IMR-90 (cell line): ENCODE results near the gene PHC3. TPM values are rescaled to one million over a fixed set of nuclear protein-coding genes. Genes with fewer than 3 reads are reported as not detected.
A peak's percentile ranks its signal among the peaks of the same experiment; 100 is the strongest.

Experiments
- ATAC-seq: fragments of 200-7000 bp; cut with Tn5 transposase; 2 replicates; pipeline ENCODE4 v1.9.1; 2020; ENCODE audit warnings: low read depth, mild to moderate bottlenecking, moderate library complexity
- BruUV-seq: library from RNA; stranded (reverse); fragments of 400-500 nt; replicated peaks from 2 replicates; lab custom pipeline; 2021; lab: Mats Ljungman, UMichigan
- CTCF ChIA-PET: fragments of 300-600 bp; formaldehyde crosslinking; extraction: SDS; loops from one replicate; lab custom pipeline; 2021; ENCODE audit warnings: antibody characterized with exemption; lab: Yijun Ruan, JAX
- POLR2A ChIA-PET: fragments of 300-600 bp; sonication (Branson Sonifier 250); formaldehyde crosslinking; loops from one replicate; lab custom pipeline; 2022; ENCODE audit warnings: antibody characterized with exemption; ENCODE audit not compliant: unreplicated experiment; lab: Charles Lee
- DNase-seq: peaks from one replicate; pipeline ENCODE4 v3.0.0; 2013
- H2AFZ ChIP-seq: replicated peaks from 2 replicates; pipeline ENCODE3; 2013; ENCODE audit warnings: low read length, mild to moderate bottlenecking; ENCODE audit not compliant: poor library complexity
- H2AK5ac ChIP-seq: 2 replicates; pipeline ENCODE4 v1.6.1; 2013; ENCODE audit warnings: low read depth, low read length, inconsistent platforms
- H2AK9ac ChIP-seq: replicated peaks from 2 replicates; pipeline ENCODE3; 2013; ENCODE audit warnings: mild to moderate bottlenecking, low read depth, low read length, moderate library complexity; ENCODE audit not compliant: poor library complexity
- H2BK120ac ChIP-seq: 2 replicates; pipeline ENCODE4 v1.6.1; 2013; ENCODE audit warnings: low read depth, low read length, inconsistent platforms
- H2BK15ac ChIP-seq: 3 replicates; pipeline ENCODE4 v1.6.1; 2013; ENCODE audit warnings: low read depth, low read length, inconsistent platforms
- H2BK20ac ChIP-seq: 2 replicates; pipeline ENCODE4 v1.6.1; 2013; ENCODE audit warnings: low read depth, mild to moderate bottlenecking, inconsistent platforms, low read length, moderate library complexity
- H2BK5ac ChIP-seq: 2 replicates; pipeline ENCODE4 v1.6.1; 2013; ENCODE audit warnings: mild to moderate bottlenecking, low read depth, low read length, inconsistent platforms; ENCODE audit not compliant: poor library complexity, severe bottlenecking
- H3K14ac ChIP-seq: replicated peaks from 2 replicates; pipeline ENCODE4 v1.6.1; 2013; ENCODE audit warnings: low read depth, low read length, inconsistent platforms
- H3K18ac ChIP-seq: 2 replicates; pipeline ENCODE4 v1.6.1; 2013; ENCODE audit warnings: low read depth, low read length, control low read depth
- H3K23ac ChIP-seq: 2 replicates; pipeline ENCODE4 v1.6.1; 2013; ENCODE audit warnings: low read depth, low read length, inconsistent platforms
- H3K27ac ChIP-seq: 2 replicates; pipeline ENCODE4 v1.5.1; 2013; ENCODE audit warnings: mild to moderate bottlenecking, control low read depth, low read length; ENCODE audit not compliant: insufficient read depth
- H3K27me3 ChIP-seq: 2 replicates; pipeline ENCODE4 v1.6.1; 2013; ENCODE audit warnings: low read length; ENCODE audit not compliant: control insufficient read depth, insufficient read depth
- H3K36me3 ChIP-seq: 2 replicates; pipeline ENCODE4 v1.6.1; 2013; ENCODE audit warnings: low read length, mixed read lengths; ENCODE audit not compliant: control insufficient read depth, insufficient read depth
- H3K4ac ChIP-seq: 2 replicates; pipeline ENCODE4 v1.6.1; 2013; ENCODE audit warnings: low read depth, low read length, inconsistent platforms
- H3K4me1 ChIP-seq: 2 replicates; pipeline ENCODE4 v1.6.1; 2013; ENCODE audit warnings: low read length, mixed read lengths; ENCODE audit not compliant: control insufficient read depth, insufficient read depth
- H3K4me2 ChIP-seq: 2 replicates; pipeline ENCODE4 v1.6.1; 2013; ENCODE audit warnings: low read depth, mild to moderate bottlenecking, control low read depth, low read length, moderate library complexity
- H3K4me3 ChIP-seq: 2 replicates; pipeline ENCODE4 v1.5.1; 2013; ENCODE audit warnings: low read depth, mild to moderate bottlenecking, control low read depth, low read length, moderate library complexity; ENCODE audit not compliant: insufficient read depth
- H3K56ac ChIP-seq: 2 replicates; pipeline ENCODE4 v1.6.1; 2013; ENCODE audit warnings: low read length, inconsistent platforms; ENCODE audit not compliant: insufficient read depth; ENCODE audit errors: extremely low read depth
- H3K79me1 ChIP-seq, 2 experiments: 2 replicates each; pipeline ENCODE4 v1.6.1; 2013; ENCODE audit warnings: low read length in 2 of 2, inconsistent platforms in 1 of 2, low read depth in 1 of 2
- H3K9ac ChIP-seq: 2 replicates; pipeline ENCODE4 v1.6.1; 2013; ENCODE audit warnings: low read depth, low read length, control low read depth
- H3K9me1 ChIP-seq: 2 replicates; pipeline ENCODE4 v1.6.1; 2013; ENCODE audit warnings: low read length, inconsistent platforms; ENCODE audit not compliant: insufficient read depth
- H3K9me3 ChIP-seq: 2 replicates; pipeline ENCODE4 v1.6.1; 2013; ENCODE audit warnings: low read length; ENCODE audit not compliant: control insufficient read depth, insufficient read depth
- H4K20me1 ChIP-seq: 2 replicates; pipeline ENCODE4 v1.6.1; 2013; ENCODE audit warnings: low read length, inconsistent platforms; ENCODE audit not compliant: insufficient read depth
- H4K5ac ChIP-seq: 2 replicates; pipeline ENCODE4 v1.6.1; 2013; ENCODE audit warnings: mild to moderate bottlenecking, low read depth, low read length, control low read depth
- H4K8ac ChIP-seq, 2 experiments: 2 replicates each; pipeline ENCODE4 v1.6.1; 2013; ENCODE audit warnings: low read depth in 2 of 2, low read length in 2 of 2, control low read depth in 1 of 2, inconsistent platforms in 1 of 2
- H4K91ac ChIP-seq: 2 replicates; pipeline ENCODE4 v1.6.1; 2013; ENCODE audit warnings: low read depth, low read length, inconsistent platforms; ENCODE audit not compliant: insufficient read depth
- CEBPB ChIP-seq: IDR thresholded peaks from 2 replicates; pipeline ENCODE4 v1.6.1; 2012; ENCODE audit warnings: low read depth, low read length, improper control_type of control experiment
- MAFK ChIP-seq: IDR thresholded peaks from 2 replicates; pipeline ENCODE4 v1.6.1; 2012; ENCODE audit warnings: low read depth, low read length, improper control_type of control experiment
- RAD21 ChIP-seq: IDR thresholded peaks from 2 replicates; pipeline ENCODE4 v1.6.1; 2012; ENCODE audit warnings: low read length, improper control_type of control experiment
- WGBS, 2 experiments: methylation state at CpG; one replicate each; pipeline versions ENCODE4 v1.1.5 to v1.1.7; 2013; ENCODE audit warnings: missing lambda C conversion rate in 2 of 2; ENCODE audit not compliant: insufficient read length in 1 of 2; ENCODE audit errors: extremely low coverage in 2 of 2; 5-methylcytosine and 5-hydroxymethylcytosine counted together
- dilution Hi-C: fragments of 300-500 bp; cut with HindIII; formaldehyde crosslinking; loops from one replicate; pipeline ENCODE4 v1.14.3; 2018; ENCODE audit warnings: low sequenced_read_pairs; ENCODE audit not compliant: unreplicated experiment
- in situ Hi-C: fragments of 300-500 bp; cut with MboI; formaldehyde crosslinking; loops from 3 replicates; pipeline ENCODE4 v1.14.3; 2019; ENCODE audit warnings: low sequenced_read_pairs, inconsistent platforms, mixed read lengths
- intact Hi-C: fragments of 100-400 bp; cut with micrococcal nuclease; formaldehyde crosslinking; loops from 2 replicates; pipeline ENCODE4 v1.10.0; 2022
- polyA plus RNA-seq, 3 experiments: library from polyadenylated mRNA; depleted of rRNA; stranded (reverse); fragments of >200 nt; gene quantifications; 2 replicates each; pipeline ENCODE4 v1.2.3, GENCODE V29; 2012; ENCODE audit warnings: low replicate concordance in 1 of 3
- total RNA-seq: library from RNA; depleted of rRNA; stranded (reverse); fragments of >200 nt; gene quantifications from 2 replicates; pipeline ENCODE4 v1.2.3, GENCODE V29; 2012
- TF ChIP-seq, protein P1 (sequence below): fragments of 150-350 bp; IDR thresholded peaks from 2 replicates; pipeline ENCODE4 v1.6.1; 2017; ENCODE audit warnings: mild to moderate bottlenecking, antibody characterized with exemption, low read length, low read depth

PHC3 gene
- total and polyA plus RNA-seq, 2 of the 4 experiments (the other 2 are of a cell fraction), result 18.3 to 26.3 TPM

DNA sequence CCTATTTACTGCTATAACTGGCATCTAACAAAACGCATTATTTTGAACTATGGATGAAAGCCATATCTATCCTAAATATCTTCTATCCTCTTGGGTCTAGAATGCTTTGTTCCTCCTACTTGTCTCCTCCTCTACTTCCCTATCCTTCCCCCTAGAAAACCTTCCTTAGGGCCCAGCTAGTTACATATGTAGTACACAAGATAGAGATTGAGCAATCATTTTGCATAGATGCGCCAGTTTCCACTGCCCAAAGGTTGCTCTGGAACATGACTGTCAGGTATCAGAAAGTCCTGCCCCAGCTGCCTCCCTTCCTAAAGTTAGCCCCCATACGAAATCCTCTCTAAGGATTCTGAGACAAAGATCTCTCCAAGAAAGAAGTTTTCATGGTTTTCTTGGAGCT is 88.6 kb downstream of the PHC3 start:
- Histone ChIP-seq H3K56ac (no peak overlapping the region), H4K20me1 (no peaks in the 10 kb centered on the region), H4K91ac (no peak overlapping the region), H3K4me1 (no peaks in the 10 kb centered on the region), H2AK9ac (no peak overlapping the region), H3K79me1 (peaks cover 0 to 11% of the 10 kb centered on the region in 2 experiments; a peak in 2 of 4 replicates), H3K9ac (no peak overlapping the region), H2BK20ac (no peak overlapping the region), H2AK5ac (no peak overlapping the region), H4K5ac (no peak overlapping the region), H2AFZ (no peak overlapping the region), H3K9me1 (no peaks in the 10 kb centered on the region), H2BK120ac (no peak overlapping the region), H4K8ac (no peak overlapping the region), H3K4me3 (no peak overlapping the region), H3K23ac (no peak overlapping the region), H3K14ac (no peak overlapping the region), H2BK15ac (no peak overlapping the region), H3K27me3 (no peaks in the 10 kb centered on the region), H3K36me3 (peaks cover 22% of the 10 kb centered on the region), H2BK5ac (no peak overlapping the region), H3K27ac (no peak overlapping the region), H3K4ac (no peak overlapping the region), H3K9me3 (no peaks in the 10 kb centered on the region), H3K18ac (no peak overlapping the region), H3K4me2 (no peak overlapping the region)
- DNase-seq, result no peak
- WGBS, 2 experiments, result no CpG with 5 or more reads among the region's 3 CpGs
- BruUV-seq, result no TSS peak
- in situ Hi-C loops (no loop called here), dilution Hi-C loops (no loop called here), intact Hi-C loops (loop anchor here (10.0 kb wide), 1 partner anchor 228 kb away; the partner anchor contains the start of gene LRRC31)
- ATAC-seq, result no peak
- ChIA-PET CTCF (no interaction called here), POLR2A (no interaction called here)
- TF ChIP-seq, protein P1, sequence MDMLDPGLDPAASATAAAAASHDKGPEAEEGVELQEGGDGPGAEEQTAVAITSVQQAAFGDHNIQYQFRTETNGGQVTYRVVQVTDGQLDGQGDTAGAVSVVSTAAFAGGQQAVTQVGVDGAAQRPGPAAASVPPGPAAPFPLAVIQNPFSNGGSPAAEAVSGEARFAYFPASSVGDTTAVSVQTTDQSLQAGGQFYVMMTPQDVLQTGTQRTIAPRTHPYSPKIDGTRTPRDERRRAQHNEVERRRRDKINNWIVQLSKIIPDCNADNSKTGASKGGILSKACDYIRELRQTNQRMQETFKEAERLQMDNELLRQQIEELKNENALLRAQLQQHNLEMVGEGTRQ, result no peak
- TF ChIP-seq RAD21 (no peak), CEBPB (0 out of 2 replicates have a peak, but pooled peaks have one; percentile 28), MAFK (no peak)
